ENCODE results near the gene OR4D1. TPM values are rescaled to one million over a fixed set of nuclear protein-coding genes. Genes with fewer than 3 reads are reported as not detected.

The OR4D1 gene
- total and polyA plus RNA-seq, 9 donors, result 0.03 TPM; not detected in 8

DNA sequence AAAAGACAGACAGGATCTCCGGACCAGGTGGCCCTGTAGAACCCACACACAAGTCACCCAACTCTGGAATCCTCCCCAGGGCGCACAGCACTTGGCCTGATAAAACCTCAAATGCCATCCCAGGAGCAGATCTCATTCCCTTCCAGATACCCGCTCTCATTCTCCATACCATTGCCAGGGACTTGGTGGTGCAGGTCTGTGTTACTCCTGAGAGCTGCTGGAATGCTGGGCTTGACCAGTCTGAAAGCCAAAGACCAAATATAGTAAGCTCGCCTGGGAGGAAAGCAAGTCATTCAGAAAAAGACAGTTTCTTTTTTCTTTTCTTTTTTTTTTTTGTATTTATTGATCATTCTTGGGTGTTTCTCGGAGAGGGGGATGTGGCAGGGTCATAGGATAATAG lies 60.2 kb downstream of the OR4D1 start:
- no peak overlapping the region for H3K27ac ChIP-seq (ENCODE audit: low read length)
- H3K4me3 ChIP-seq (ENCODE audit: low read length), result no peak overlapping the region
- 93% methylated on average over 2 of the region's 5 CpGs for WGBS (ENCODE audit: insufficient coverage)
- peaks cover 62% of the 10 kb centered on the region for H3K36me3 ChIP-seq (ENCODE audit: control insufficient read depth, insufficient read depth, low read length)
- no peaks in the 10 kb centered on the region for H3K4me1 ChIP-seq (ENCODE audit: control insufficient read depth, insufficient read depth, low read length)
- H3K9me3 ChIP-seq (replicated peaks; ENCODE audit: control insufficient read depth, low read depth, low read length), result no peaks in the 10 kb centered on the region
- H3K27me3 ChIP-seq (ENCODE audit: control insufficient read depth, insufficient read depth, low read length), result no peaks in the 10 kb centered on the region
- no peak for DNase-seq

Other genes with a start within 250 kb of the OR4D1 start
- 13.2 TPM for gene CUEDC1, start 193.0 kb upstream of the OR4D1 start, total RNA-seq
- gene CUEDC1, start 193.0 kb upstream of the OR4D1 start, polyA plus RNA-seq (ENCODE audit: insufficient read depth in 1 of 8, insufficient read length in 8 of 8, low replicate concordance in 1 of 8), result 10 to 100 TPM; 43.6 to 59.3 (median 52.0) TPM
- 39.9 TPM for gene VEZF1, start 160.1 kb upstream of the OR4D1 start, total RNA-seq
- gene VEZF1, start 160.1 kb upstream of the OR4D1 start, polyA plus RNA-seq (ENCODE audit: insufficient read depth in 1 of 8, insufficient read length in 8 of 8, low replicate concordance in 1 of 8), result 10 to 100 TPM; 36.7 to 54.7 (median 45.7) TPM
- gene SRSF1, start 141.1 kb upstream of the OR4D1 start, total RNA-seq, result 180 TPM
- 100 to 1,000 TPM; 161 to 241 (median 193) TPM for gene SRSF1, start 141.1 kb upstream of the OR4D1 start, polyA plus RNA-seq (ENCODE audit: insufficient read depth in 1 of 8, insufficient read length in 8 of 8, low replicate concordance in 1 of 8)
- gene DYNLL2, start 65.0 kb upstream of the OR4D1 start, total RNA-seq, result 12.7 TPM
- 10 to 100 TPM; 32.5 to 52.8 (median 45.2) TPM for gene DYNLL2, start 65.0 kb upstream of the OR4D1 start, polyA plus RNA-seq (ENCODE audit: insufficient read depth in 1 of 8, insufficient read length in 8 of 8, low replicate concordance in 1 of 8)
- not detected for gene OR4D2, start 18.6 kb downstream of the OR4D1 start, total RNA-seq
- gene OR4D2, start 18.6 kb downstream of the OR4D1 start, polyA plus RNA-seq (ENCODE audit: insufficient read depth in 1 of 8, insufficient read length in 8 of 8, low replicate concordance in 1 of 8), result not detected
- 0.09 TPM for gene EPX, start 44.3 kb downstream of the OR4D1 start, total RNA-seq
- 1 to 10 TPM in 1 of 8 donors, under 1 TPM in 7; 0.26 to 1.0 (median 0.41) TPM for gene EPX, start 44.3 kb downstream of the OR4D1 start, polyA plus RNA-seq (ENCODE audit: insufficient read depth in 1 of 8, insufficient read length in 8 of 8, low replicate concordance in 1 of 8)
- gene MKS1, start 70.9 kb downstream of the OR4D1 start, total RNA-seq, result 12.5 TPM
- gene MKS1, start 70.9 kb downstream of the OR4D1 start, polyA plus RNA-seq (ENCODE audit: insufficient read depth in 1 of 8, insufficient read length in 8 of 8, low replicate concordance in 1 of 8), result 10 to 100 TPM; 11.6 to 20.1 (median 14.4) TPM
- not detected for gene LPO, start 90.2 kb downstream of the OR4D1 start, total RNA-seq
- gene LPO, start 90.2 kb downstream of the OR4D1 start, polyA plus RNA-seq (ENCODE audit: insufficient read depth in 1 of 8, insufficient read length in 8 of 8, low replicate concordance in 1 of 8), result under 1 TPM in 7 of 8 donors, not detected in 1; 0.05 to 0.40 (median 0.11) TPM
- 2.3 TPM for gene MPO, start 132.6 kb downstream of the OR4D1 start, total RNA-seq
- gene MPO, start 132.6 kb downstream of the OR4D1 start, polyA plus RNA-seq (ENCODE audit: insufficient read depth in 1 of 8, insufficient read length in 8 of 8, low replicate concordance in 1 of 8), result 10 to 100 TPM in 5 of 8 donors, 1 to 10 TPM in 3; 7.2 to 20.0 (median 11.0) TPM
- gene TSPOAP1, start 180.4 kb downstream of the OR4D1 start, total RNA-seq, result 3.6 TPM
- gene TSPOAP1, start 180.4 kb downstream of the OR4D1 start, polyA plus RNA-seq (ENCODE audit: insufficient read depth in 1 of 8, insufficient read length in 8 of 8, low replicate concordance in 1 of 8), result 1 to 10 TPM; 4.1 to 7.4 (median 5.1) TPM
- gene SUPT4H1, start 203.8 kb downstream of the OR4D1 start, total RNA-seq, result 64.8 TPM
- 100 to 1,000 TPM in 1 of 8 donors, 10 to 100 TPM in 7; 75.0 to 107 (median 87.8) TPM for gene SUPT4H1, start 203.8 kb downstream of the OR4D1 start, polyA plus RNA-seq (ENCODE audit: insufficient read depth in 1 of 8, insufficient read length in 8 of 8, low replicate concordance in 1 of 8)

All from muscle of leg (tissue), 11 donors.